K562 (cell line): ENCODE results near the gene HIPK1.

ENCODE experiments used
- BRD4 ChIP-seq: fragments of 200-600 bp; sonication (generic); IDR thresholded peaks from 2 replicates; pipeline ENCODE4 v1.6.1; 2017; ENCODE audit warnings: inconsistent platforms
- ETV6 ChIP-seq, 3 experiments: fragments of 150-350 bp in 1 of 3; sonication (generic) in 1 of 3; formaldehyde crosslinking in 1 of 3; IDR thresholded peaks; 2 replicates each; pipeline versions ENCODE4 v1.6.1 to v1.8.0; 2014 to 2022; ENCODE audit warnings: borderline replicate concordance in 2 of 3, low read depth in 2 of 3, antibody characterized with exemption in 1 of 3, low read length in 1 of 3, mild to moderate bottlenecking in 1 of 3, missing genetic modification reagents in 1 of 3
- IRF1 ChIP-seq: sonication (generic); formaldehyde crosslinking; IDR thresholded peaks from 2 replicates; pipeline ENCODE4 v1.8.0; 2022; ENCODE audit warnings: missing genetic modification reagents, mild to moderate bottlenecking, borderline replicate concordance
- POLR2AphosphoS2 ChIP-seq: IDR thresholded peaks from 2 replicates; pipeline ENCODE4 v1.6.1; 2012; ENCODE audit warnings: low read length, improper control_type of control experiment
- STAG1 ChIP-seq: sonication (generic); formaldehyde crosslinking; IDR thresholded peaks from 2 replicates; pipeline ENCODE4 v1.5.0; 2020; ENCODE audit warnings: missing genetic modification reagents, borderline replicate concordance
- ZFX ChIP-seq: sonication (generic); formaldehyde crosslinking; IDR thresholded peaks from 2 replicates; pipeline ENCODE4 v1.8.0; 2022; ENCODE audit warnings: mild to moderate bottlenecking, missing genetic modification reagents, moderate library complexity
- ZNF140 ChIP-seq: fragments of 250-450 bp; sonication (Bioruptor Pico); IDR thresholded peaks from 2 replicates; pipeline ENCODE4 v1.8.0; 2021; ENCODE audit warnings: moderate library complexity, mild to moderate bottlenecking, inconsistent platforms
- ZNF146 ChIP-seq: IDR thresholded peaks from one replicate; pipeline ENCODE4 v1.6.1; 2018; ENCODE audit warnings: missing compliant biosample characterization; ENCODE audit not compliant: unreplicated experiment
- TF ChIP-seq, protein P1 (sequence below): conservative IDR thresholded peaks from 2 replicates; pipeline ENCODE4 v1.6.1; 2011; ENCODE audit warnings: low read depth, mild to moderate bottlenecking, low read length; ENCODE audit not compliant: control insufficient read depth
- TF ChIP-seq, protein P2 (sequence below), 2 experiments: IDR thresholded peaks; 2 replicates each; pipeline ENCODE4 v1.6.1; 2012; ENCODE audit warnings: improper control_type of control experiment in 2 of 2, low read depth in 2 of 2, low read length in 2 of 2, borderline replicate concordance in 1 of 2
- TF ChIP-seq, protein P3 (sequence below), 3 experiments: IDR thresholded peaks in 2 of 3; conservative IDR thresholded peaks in 1 of 3; 2 replicates each; pipeline ENCODE4 v1.5.1; 2011 to 2012; ENCODE audit warnings: low read length in 3 of 3, mild to moderate bottlenecking in 3 of 3, control low read depth in 2 of 3, improper control_type of control experiment in 1 of 3, inconsistent platforms in 1 of 3, low read depth in 1 of 3, mixed read lengths in 1 of 3, moderate library complexity in 1 of 3; ENCODE audit not compliant: insufficient read depth in 2 of 3
- TF ChIP-seq, protein P4 (sequence below): fragments of 200-800 bp; sonication (Bioruptor generic); IDR thresholded peaks from 2 replicates; pipeline ENCODE4 v1.6.1; 2016; ENCODE audit warnings: missing genetic modification characterization, missing compliant biosample characterization

GRCh38 chr1:113990961-113991360, 61.8 kb downstream of the HIPK1 start:
- TF ChIP-seq POLR2AphosphoS2 (no peak), STAG1 (CRISPR knock-in tag) (no peak), BRD4 (no peak), ZFX (CRISPR knock-in tag) (no peak), ZNF146 (CRISPR knock-in tag) (no peak), ETV6 (IDR thresholded peaks at IDR 0.05; ENCODE audit: borderline replicate concordance in 1 of 2, low read depth in 2 of 2, low read length in 1 of 2) (no peak), ETV6 (CRISPR knock-in tag; IDR thresholded peaks at IDR 0.05; ENCODE audit: borderline replicate concordance) (no peak), ZNF140 (CRISPR knock-in tag) (no peak), IRF1 (CRISPR knock-in tag) (no peak)
- TF ChIP-seq, protein P1, sequence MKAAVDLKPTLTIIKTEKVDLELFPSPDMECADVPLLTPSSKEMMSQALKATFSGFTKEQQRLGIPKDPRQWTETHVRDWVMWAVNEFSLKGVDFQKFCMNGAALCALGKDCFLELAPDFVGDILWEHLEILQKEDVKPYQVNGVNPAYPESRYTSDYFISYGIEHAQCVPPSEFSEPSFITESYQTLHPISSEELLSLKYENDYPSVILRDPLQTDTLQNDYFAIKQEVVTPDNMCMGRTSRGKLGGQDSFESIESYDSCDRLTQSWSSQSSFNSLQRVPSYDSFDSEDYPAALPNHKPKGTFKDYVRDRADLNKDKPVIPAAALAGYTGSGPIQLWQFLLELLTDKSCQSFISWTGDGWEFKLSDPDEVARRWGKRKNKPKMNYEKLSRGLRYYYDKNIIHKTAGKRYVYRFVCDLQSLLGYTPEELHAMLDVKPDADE, result no peak
- TF ChIP-seq, protein P2, sequence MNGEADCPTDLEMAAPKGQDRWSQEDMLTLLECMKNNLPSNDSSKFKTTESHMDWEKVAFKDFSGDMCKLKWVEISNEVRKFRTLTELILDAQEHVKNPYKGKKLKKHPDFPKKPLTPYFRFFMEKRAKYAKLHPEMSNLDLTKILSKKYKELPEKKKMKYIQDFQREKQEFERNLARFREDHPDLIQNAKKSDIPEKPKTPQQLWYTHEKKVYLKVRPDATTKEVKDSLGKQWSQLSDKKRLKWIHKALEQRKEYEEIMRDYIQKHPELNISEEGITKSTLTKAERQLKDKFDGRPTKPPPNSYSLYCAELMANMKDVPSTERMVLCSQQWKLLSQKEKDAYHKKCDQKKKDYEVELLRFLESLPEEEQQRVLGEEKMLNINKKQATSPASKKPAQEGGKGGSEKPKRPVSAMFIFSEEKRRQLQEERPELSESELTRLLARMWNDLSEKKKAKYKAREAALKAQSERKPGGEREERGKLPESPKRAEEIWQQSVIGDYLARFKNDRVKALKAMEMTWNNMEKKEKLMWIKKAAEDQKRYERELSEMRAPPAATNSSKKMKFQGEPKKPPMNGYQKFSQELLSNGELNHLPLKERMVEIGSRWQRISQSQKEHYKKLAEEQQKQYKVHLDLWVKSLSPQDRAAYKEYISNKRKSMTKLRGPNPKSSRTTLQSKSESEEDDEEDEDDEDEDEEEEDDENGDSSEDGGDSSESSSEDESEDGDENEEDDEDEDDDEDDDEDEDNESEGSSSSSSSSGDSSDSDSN (IDR thresholded peaks at IDR 0.05; ENCODE audit: borderline replicate concordance in 1 of 2, low read depth in 2 of 2, low read length in 2 of 2), result no peak
- TF ChIP-seq, protein P3, sequence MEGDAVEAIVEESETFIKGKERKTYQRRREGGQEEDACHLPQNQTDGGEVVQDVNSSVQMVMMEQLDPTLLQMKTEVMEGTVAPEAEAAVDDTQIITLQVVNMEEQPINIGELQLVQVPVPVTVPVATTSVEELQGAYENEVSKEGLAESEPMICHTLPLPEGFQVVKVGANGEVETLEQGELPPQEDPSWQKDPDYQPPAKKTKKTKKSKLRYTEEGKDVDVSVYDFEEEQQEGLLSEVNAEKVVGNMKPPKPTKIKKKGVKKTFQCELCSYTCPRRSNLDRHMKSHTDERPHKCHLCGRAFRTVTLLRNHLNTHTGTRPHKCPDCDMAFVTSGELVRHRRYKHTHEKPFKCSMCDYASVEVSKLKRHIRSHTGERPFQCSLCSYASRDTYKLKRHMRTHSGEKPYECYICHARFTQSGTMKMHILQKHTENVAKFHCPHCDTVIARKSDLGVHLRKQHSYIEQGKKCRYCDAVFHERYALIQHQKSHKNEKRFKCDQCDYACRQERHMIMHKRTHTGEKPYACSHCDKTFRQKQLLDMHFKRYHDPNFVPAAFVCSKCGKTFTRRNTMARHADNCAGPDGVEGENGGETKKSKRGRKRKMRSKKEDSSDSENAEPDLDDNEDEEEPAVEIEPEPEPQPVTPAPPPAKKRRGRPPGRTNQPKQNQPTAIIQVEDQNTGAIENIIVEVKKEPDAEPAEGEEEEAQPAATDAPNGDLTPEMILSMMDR (IDR thresholded peaks at IDR 0.05 in 2 of 3, conservative IDR thresholded peaks at IDR 0.05 in 1 of 3; ENCODE audit: insufficient read depth in 2 of 3, low read depth in 1 of 3, low read length in 3 of 3), result no peak
- TF ChIP-seq, protein P4, sequence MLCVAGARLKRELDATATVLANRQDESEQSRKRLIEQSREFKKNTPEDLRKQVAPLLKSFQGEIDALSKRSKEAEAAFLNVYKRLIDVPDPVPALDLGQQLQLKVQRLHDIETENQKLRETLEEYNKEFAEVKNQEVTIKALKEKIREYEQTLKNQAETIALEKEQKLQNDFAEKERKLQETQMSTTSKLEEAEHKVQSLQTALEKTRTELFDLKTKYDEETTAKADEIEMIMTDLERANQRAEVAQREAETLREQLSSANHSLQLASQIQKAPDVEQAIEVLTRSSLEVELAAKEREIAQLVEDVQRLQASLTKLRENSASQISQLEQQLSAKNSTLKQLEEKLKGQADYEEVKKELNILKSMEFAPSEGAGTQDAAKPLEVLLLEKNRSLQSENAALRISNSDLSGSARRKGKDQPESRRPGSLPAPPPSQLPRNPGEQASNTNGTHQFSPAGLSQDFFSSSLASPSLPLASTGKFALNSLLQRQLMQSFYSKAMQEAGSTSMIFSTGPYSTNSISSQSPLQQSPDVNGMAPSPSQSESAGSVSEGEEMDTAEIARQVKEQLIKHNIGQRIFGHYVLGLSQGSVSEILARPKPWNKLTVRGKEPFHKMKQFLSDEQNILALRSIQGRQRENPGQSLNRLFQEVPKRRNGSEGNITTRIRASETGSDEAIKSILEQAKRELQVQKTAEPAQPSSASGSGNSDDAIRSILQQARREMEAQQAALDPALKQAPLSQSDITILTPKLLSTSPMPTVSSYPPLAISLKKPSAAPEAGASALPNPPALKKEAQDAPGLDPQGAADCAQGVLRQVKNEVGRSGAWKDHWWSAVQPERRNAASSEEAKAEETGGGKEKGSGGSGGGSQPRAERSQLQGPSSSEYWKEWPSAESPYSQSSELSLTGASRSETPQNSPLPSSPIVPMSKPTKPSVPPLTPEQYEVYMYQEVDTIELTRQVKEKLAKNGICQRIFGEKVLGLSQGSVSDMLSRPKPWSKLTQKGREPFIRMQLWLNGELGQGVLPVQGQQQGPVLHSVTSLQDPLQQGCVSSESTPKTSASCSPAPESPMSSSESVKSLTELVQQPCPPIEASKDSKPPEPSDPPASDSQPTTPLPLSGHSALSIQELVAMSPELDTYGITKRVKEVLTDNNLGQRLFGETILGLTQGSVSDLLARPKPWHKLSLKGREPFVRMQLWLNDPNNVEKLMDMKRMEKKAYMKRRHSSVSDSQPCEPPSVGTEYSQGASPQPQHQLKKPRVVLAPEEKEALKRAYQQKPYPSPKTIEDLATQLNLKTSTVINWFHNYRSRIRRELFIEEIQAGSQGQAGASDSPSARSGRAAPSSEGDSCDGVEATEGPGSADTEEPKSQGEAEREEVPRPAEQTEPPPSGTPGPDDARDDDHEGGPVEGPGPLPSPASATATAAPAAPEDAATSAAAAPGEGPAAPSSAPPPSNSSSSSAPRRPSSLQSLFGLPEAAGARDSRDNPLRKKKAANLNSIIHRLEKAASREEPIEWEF (CRISPR knock-in tag), result no peak
